ENCODE data around the gene ATN1. TPM values are rescaled to one million over a fixed set of nuclear protein-coding genes. Genes with fewer than 3 reads are reported as not detected.

ATN1 gene
- total and polyA plus RNA-seq, 9 of the 15 experiments (the other 6 are each of a cell fraction or from before 2014, with no cell fraction given) = 0.15 to 49.8 (median 2.7) TPM

DNA sequence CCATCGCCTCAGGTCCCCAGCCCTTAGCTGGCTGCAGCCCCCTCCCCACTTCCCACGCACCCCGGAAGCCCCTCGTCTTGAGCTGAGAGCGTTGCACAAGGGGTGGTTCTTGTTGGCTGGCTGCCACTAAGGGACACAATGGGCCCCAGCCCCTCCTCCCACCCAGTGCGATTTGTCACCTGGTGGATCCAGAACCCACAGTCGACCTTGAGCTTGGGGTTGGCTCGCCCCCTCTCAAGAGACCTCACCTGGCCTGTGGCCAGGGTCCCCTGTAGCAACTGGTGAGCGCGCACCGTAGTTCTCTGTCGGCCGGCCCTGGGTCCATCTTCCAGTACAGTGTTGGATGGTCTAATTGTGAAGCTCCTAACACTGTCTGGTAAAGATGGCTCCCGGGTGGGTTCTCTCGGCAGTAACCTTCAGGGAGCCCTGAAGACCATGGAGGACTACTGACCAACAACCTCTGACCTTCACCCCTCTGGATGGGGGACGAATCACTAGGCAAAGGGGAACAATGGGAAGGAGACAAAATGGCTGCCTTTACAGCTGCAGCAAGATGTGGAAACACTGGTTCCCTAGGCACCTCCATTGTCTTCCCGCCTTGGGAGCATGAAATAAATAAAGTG lies 36.1 kb downstream of the ATN1 start (continued):
- TF ChIP-seq, protein P1, sequence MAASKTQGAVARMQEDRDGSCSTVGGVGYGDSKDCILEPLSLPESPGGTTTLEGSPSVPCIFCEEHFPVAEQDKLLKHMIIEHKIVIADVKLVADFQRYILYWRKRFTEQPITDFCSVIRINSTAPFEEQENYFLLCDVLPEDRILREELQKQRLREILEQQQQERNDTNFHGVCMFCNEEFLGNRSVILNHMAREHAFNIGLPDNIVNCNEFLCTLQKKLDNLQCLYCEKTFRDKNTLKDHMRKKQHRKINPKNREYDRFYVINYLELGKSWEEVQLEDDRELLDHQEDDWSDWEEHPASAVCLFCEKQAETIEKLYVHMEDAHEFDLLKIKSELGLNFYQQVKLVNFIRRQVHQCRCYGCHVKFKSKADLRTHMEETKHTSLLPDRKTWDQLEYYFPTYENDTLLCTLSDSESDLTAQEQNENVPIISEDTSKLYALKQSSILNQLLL (CRISPR knock-in tag; IDR thresholded peaks at IDR 0.05; ENCODE audit: borderline replicate concordance) = no peak
- no peak for TF ChIP-seq ZNF507 (tag; conservative IDR thresholded peaks at IDR 0.05)
- TF ChIP-seq KHSRP (IDR thresholded peaks at IDR 0.05) = no peak
- TF ChIP-seq, protein P2, sequence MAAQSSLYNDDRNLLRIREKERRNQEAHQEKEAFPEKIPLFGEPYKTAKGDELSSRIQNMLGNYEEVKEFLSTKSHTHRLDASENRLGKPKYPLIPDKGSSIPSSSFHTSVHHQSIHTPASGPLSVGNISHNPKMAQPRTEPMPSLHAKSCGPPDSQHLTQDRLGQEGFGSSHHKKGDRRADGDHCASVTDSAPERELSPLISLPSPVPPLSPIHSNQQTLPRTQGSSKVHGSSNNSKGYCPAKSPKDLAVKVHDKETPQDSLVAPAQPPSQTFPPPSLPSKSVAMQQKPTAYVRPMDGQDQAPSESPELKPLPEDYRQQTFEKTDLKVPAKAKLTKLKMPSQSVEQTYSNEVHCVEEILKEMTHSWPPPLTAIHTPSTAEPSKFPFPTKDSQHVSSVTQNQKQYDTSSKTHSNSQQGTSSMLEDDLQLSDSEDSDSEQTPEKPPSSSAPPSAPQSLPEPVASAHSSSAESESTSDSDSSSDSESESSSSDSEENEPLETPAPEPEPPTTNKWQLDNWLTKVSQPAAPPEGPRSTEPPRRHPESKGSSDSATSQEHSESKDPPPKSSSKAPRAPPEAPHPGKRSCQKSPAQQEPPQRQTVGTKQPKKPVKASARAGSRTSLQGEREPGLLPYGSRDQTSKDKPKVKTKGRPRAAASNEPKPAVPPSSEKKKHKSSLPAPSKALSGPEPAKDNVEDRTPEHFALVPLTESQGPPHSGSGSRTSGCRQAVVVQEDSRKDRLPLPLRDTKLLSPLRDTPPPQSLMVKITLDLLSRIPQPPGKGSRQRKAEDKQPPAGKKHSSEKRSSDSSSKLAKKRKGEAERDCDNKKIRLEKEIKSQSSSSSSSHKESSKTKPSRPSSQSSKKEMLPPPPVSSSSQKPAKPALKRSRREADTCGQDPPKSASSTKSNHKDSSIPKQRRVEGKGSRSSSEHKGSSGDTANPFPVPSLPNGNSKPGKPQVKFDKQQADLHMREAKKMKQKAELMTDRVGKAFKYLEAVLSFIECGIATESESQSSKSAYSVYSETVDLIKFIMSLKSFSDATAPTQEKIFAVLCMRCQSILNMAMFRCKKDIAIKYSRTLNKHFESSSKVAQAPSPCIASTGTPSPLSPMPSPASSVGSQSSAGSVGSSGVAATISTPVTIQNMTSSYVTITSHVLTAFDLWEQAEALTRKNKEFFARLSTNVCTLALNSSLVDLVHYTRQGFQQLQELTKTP (IDR thresholded peaks at IDR 0.05; ENCODE audit: low read depth in 1 of 2, partially characterized antibody in 2 of 2) = no peak
- no peak for TF ChIP-seq CBX3 (IDR thresholded peaks at IDR 0.05; ENCODE audit: borderline replicate concordance in 1 of 2, low read length in 2 of 2)
- peak; percentile 35; the same call in 1 of the 2 replicates for TF ChIP-seq ZBTB7A (IDR thresholded peaks at IDR 0.05; ENCODE audit: borderline replicate concordance, control insufficient read depth, low read depth, low read length)
- no peak for TF ChIP-seq EHMT2 (IDR thresholded peaks at IDR 0.05)
- TF ChIP-seq, protein P3, sequence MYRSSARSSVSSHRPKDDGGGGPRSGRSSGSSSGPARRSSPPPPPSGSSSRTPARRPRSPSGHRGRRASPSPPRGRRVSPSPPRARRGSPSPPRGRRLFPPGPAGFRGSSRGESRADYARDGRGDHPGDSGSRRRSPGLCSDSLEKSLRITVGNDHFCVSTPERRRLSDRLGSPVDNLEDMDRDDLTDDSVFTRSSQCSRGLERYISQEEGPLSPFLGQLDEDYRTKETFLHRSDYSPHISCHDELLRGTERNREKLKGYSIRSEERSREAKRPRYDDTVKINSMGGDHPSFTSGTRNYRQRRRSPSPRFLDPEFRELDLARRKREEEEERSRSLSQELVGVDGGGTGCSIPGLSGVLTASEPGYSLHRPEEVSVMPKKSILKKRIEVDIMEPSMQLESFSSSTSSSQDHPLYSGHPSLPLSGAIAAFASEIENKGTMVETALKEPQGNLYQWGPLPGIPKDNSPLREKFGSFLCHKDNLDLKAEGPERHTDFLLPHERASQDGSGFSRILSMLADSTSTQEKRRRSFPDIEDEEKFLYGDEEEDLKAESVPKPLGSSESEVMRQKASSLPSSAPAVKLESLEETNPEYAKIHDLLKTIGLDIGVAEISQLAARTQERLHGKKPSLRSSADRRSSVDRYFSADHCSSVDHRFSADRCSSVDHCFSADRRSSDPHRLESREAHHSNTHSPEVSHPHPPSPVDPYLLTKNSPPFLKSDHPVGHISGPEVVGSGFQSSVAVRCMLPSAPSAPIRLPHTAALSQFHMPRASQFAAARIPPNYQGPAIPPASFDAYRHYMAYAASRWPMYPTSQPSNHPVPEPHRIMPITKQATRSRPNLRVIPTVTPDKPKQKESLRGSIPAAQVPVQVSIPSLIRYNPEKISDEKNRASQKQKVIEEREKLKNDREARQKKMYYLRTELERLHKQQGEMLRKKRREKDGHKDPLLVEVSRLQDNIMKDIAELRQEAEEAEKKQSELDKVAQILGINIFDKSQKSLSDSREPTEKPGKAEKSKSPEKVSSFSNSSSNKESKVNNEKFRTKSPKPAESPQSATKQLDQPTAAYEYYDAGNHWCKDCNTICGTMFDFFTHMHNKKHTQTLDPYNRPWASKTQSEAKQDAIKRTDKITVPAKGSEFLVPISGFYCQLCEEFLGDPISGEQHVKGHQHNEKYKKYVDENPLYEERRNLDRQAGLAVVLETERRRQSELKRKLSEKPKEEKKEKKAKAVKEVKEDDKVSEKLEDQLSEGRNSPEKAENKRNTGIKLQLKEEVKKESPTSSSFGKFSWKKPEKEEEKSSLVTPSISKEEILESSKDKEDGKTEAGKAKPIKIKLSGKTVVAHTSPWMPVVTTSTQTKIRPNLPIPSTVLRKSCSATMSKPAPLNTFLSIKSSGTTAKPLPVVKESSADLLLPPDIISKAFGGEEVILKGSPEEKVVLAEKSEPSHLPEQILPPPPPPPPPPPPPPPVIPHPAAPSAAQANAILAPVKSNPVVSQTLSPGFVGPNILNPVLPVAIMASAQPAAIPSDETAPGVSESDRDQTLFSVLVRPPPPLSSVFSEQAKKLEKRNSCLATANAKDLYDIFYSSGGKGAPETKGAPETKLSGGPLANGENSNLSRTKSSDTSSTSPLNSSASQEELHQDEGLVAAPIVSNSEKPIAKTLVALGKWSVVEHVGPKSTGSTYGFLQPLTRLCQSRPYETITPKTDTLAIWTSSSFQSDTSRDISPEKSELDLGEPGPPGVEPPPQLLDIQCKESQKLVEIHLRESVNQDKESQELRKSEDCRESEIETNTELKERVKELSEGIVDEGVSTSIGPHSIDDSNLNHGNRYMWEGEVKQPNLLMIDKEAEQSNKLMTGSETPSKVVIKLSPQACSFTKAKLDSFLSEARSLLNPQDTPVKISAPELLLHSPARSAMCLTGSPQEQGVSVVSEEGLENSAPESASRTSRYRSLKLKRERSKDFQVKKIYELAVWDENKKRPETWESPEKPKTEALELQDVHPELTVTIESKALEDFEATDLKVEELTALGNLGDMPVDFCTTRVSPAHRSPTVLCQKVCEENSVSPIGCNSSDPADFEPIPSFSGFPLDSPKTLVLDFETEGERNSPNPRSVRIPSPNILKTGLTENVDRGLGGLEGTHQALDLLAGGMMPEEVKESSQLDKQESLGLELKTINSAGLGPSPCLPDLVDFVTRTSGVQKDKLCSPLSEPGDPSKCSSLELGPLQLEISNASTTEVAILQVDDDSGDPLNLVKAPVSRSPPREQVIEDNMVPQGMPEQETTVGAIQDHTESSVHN (IDR thresholded peaks at IDR 0.05; ENCODE audit: borderline replicate concordance in 1 of 2, low read depth in 1 of 2) = no peak
- no peak for TF ChIP-seq ZC3H11A (IDR thresholded peaks at IDR 0.05; ENCODE audit: low read depth, low read length)
- TF ChIP-seq, protein P4, sequence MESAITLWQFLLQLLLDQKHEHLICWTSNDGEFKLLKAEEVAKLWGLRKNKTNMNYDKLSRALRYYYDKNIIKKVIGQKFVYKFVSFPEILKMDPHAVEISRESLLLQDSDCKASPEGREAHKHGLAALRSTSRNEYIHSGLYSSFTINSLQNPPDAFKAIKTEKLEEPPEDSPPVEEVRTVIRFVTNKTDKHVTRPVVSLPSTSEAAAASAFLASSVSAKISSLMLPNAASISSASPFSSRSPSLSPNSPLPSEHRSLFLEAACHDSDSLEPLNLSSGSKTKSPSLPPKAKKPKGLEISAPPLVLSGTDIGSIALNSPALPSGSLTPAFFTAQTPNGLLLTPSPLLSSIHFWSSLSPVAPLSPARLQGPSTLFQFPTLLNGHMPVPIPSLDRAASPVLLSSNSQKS (CRISPR knock-in tag; IDR thresholded peaks at IDR 0.05) = no peak
- TF ChIP-seq NCOA6 (IDR thresholded peaks at IDR 0.05) = no peak
- no peak for TF ChIP-seq MCM3 (IDR thresholded peaks at IDR 0.05)
- no peak for TF ChIP-seq BRCA1 (IDR thresholded peaks at IDR 0.05)
- no peak for TF ChIP-seq BRCA1 (CRISPR knock-in tag; IDR thresholded peaks at IDR 0.05)

All from K562 (cell line).